ENCODE results near the gene TNNI2.

- TF ChIP-seq, protein P1, sequence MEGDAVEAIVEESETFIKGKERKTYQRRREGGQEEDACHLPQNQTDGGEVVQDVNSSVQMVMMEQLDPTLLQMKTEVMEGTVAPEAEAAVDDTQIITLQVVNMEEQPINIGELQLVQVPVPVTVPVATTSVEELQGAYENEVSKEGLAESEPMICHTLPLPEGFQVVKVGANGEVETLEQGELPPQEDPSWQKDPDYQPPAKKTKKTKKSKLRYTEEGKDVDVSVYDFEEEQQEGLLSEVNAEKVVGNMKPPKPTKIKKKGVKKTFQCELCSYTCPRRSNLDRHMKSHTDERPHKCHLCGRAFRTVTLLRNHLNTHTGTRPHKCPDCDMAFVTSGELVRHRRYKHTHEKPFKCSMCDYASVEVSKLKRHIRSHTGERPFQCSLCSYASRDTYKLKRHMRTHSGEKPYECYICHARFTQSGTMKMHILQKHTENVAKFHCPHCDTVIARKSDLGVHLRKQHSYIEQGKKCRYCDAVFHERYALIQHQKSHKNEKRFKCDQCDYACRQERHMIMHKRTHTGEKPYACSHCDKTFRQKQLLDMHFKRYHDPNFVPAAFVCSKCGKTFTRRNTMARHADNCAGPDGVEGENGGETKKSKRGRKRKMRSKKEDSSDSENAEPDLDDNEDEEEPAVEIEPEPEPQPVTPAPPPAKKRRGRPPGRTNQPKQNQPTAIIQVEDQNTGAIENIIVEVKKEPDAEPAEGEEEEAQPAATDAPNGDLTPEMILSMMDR (conservative IDR thresholded peaks at IDR 0.05) = no peak
- no peak for TF ChIP-seq EZH2 (IDR thresholded peaks at IDR 0.05; ENCODE audit: low read depth)
Measured at GRCh38 chr11:1803246-1803645, 35.5 kb upstream of the TNNI2 start.

Measured in PC-9 (cell line).